ENCODE data around the gene RASGRF2.

RASGRF2 gene

DNA sequence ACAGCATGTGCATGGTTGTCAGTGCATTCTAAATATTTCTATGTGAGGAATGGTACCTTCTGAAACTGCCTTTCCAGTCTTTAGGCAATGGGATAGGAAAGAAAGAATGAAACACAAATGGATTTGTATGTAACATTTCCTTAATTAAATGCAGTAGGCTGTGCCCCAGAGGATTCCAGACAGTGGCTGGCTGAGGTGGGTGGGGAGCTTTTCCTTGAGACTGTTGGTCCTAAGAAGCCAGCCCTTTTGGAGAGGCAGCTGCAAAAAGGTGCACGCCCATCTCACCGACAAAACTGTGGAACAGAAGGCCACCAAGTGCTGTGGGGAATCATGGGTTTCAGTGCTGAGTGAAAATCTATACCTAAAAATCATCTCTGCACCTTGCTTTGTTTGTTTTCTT lies 266.1 kb downstream of the RASGRF2 start:
- H3K4me3 ChIP-seq (ENCODE audit: low read length): no peak overlapping the region
- DNase-seq (ENCODE audit: low read depth): no peak
- TF ChIP-seq, protein P1, sequence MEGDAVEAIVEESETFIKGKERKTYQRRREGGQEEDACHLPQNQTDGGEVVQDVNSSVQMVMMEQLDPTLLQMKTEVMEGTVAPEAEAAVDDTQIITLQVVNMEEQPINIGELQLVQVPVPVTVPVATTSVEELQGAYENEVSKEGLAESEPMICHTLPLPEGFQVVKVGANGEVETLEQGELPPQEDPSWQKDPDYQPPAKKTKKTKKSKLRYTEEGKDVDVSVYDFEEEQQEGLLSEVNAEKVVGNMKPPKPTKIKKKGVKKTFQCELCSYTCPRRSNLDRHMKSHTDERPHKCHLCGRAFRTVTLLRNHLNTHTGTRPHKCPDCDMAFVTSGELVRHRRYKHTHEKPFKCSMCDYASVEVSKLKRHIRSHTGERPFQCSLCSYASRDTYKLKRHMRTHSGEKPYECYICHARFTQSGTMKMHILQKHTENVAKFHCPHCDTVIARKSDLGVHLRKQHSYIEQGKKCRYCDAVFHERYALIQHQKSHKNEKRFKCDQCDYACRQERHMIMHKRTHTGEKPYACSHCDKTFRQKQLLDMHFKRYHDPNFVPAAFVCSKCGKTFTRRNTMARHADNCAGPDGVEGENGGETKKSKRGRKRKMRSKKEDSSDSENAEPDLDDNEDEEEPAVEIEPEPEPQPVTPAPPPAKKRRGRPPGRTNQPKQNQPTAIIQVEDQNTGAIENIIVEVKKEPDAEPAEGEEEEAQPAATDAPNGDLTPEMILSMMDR (conservative IDR thresholded peaks at IDR 0.05; ENCODE audit: low read length): no peak

DNA sequence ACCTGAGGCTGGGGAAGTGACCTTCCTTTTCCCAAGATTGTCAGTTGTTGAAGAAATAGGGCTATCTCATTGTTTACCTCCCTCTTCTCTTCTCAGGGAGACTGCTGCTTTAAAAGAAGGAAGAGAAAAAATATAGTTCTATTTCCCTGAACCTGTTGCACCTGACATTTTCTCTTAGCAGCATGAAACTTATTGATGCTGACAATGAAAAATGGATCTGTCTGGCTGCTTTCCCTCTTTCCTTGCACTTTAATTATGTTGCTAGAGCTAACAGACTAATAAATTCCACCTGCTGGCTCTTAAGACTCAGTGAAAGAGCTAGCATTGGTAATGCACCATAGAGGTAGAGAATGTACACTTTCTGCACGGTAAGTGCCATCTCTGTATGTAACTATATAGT lies 266.8 kb downstream of the RASGRF2 start:
- no peak for DNase-seq (ENCODE audit: low read depth)
- TF ChIP-seq, protein P1 (conservative IDR thresholded peaks at IDR 0.05; ENCODE audit: low read length): no peak
- H3K4me3 ChIP-seq (ENCODE audit: low read length): no peak overlapping the region

DNA sequence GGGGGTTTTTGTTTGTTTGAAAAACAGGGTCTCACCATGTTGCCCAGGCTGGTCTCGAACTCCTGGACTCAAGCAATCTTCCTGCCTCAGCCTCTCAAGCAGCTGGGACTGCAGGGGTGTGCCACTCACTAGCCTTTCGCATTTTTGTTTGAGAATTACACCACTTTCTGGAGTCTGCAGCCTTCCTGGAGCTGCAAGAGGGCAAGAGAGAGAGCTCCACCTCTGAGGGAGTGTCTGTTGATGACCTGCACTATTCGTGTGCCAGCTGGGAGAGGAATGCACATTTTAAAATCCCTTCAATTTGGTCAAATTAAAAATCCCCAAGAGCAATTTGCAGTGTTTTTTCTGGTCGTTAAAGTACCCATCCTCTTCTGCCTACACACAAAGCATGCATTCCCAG lies 267.9 kb downstream of the RASGRF2 start:
- DNase-seq (ENCODE audit: low read depth): no peak
- no peak overlapping the region for H3K4me3 ChIP-seq (ENCODE audit: low read length)
- TF ChIP-seq, protein P1 (conservative IDR thresholded peaks at IDR 0.05; ENCODE audit: low read length): no peak

DNA sequence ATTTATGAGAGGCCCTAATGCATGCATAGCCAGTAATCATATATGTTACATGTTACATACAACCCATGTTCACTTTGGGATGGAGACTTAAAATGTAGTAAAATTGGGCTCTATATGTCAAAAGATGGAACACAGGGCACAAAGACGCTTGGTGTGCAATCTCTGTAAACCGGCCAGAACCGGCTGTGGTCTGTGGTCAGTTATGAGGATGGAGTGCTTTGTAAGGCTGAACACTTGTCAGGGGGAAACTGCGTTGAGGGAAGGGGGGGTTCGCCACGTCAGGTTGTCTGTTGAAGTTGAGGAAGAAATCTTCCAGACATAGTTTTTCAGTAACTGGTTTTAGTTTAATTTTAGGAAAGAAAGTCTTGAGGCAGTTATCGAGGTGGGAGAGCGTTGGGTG lies 270.3 kb downstream of the RASGRF2 start:
- DNase-seq (ENCODE audit: low read depth): no peak
- H3K4me3 ChIP-seq (ENCODE audit: low read length): no peak overlapping the region
- TF ChIP-seq, protein P1 (conservative IDR thresholded peaks at IDR 0.05; ENCODE audit: low read length): no peak

DNA sequence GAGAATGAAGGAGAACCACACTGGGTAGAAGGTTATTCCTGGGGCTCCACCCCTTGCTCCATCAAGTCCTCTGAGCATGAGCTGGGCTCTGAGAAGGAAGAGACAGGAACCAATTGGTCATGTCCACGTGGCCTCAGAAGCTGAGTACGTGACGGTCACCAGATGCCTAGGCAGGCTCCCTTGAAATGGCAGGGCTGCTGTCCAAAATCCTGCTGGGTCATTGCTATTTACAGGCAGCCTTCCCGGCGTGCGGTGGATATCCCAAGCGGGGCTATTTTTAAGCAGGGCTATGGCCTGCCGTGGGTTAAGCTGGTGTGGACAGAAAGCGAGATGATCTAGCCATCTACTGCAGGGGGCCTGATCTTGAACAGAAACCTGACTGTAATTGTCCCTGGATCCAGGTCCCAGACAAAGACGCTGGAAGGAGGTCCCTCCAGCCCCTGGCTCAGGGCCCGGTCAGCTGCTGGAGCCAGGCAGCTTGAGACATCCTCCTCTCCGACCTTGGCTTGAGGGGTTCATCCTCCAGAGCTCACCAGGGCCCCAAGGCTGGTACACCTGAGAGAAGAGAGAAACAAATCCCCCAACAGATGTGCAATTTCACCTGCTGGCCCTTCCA lies 272.4 kb downstream of the RASGRF2 start:
- no peak overlapping the region for H3K4me3 ChIP-seq (ENCODE audit: low read length)
- DNase-seq (ENCODE audit: low read depth): peak; percentile 59
- TF ChIP-seq, protein P1 (conservative IDR thresholded peaks at IDR 0.05; ENCODE audit: low read length): no peak

DNA sequence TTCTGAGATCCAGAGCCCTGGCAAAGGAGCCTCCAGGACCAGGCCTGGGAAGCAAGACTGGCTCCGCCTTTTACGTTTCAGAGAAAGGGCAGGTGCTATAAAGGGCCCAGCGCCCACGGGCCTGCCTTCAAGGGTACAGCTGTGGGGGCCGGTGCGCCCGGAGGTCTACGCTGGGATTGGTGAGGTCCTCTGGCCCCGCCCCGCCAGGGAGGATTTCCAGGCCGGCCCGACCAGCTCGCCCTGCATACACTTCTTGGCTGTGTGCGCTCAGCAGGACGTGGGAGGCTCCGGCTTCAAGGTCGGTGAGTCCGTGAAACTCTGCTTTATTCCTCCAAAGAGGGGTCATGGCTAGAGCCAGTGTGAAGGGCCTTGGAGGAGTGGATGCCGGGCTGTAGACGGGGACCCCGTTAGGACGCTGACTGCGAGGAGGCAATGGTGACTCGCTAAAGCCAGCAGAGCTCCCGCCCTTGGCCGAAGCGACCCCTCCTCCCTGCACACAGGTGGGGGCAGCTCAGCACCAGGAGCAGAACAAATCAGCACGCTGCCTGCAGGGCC lies 273.0 kb downstream of the RASGRF2 start, which contains the start of gene CKMT2:
Gene CKMT2 (plus strand): TSS at position 243 of the 555 bp plus-strand sequence. CDS start 17,811 bp downstream, outside the sequence.
- H3K4me3 ChIP-seq (ENCODE audit: low read length): peak within 1 kb of the TSS; percentile 22
- TF ChIP-seq, protein P1 (conservative IDR thresholded peaks at IDR 0.05; ENCODE audit: low read length): no peak
- peak; percentile 23 for DNase-seq (ENCODE audit: low read depth)

DNA sequence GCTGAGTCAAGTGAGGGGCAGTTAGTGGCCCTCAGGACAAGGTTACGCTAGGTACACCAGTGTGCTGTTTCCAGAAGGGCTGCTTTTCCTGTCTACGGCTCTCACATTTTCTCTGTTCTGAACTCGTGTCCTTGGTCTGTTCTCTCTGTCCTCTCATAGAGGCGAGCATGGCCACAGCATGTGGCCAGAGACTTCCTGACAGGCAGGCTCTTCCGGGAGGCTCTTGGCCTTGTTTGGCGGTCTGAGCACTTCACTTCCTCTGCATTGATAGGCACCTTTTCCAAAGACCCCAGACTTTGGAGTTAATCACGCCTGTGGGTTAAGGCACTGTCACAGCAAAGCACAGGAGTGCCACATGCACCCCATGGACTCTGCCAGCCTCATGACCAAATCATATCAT lies 274.1 kb downstream of the RASGRF2 start:
- DNase-seq (ENCODE audit: low read depth): no peak
- no peak overlapping the region for H3K4me3 ChIP-seq (ENCODE audit: low read length)
- TF ChIP-seq, protein P1 (conservative IDR thresholded peaks at IDR 0.05; ENCODE audit: low read length): no peak
